ENCODE results near the gene HCN2. TPM values are rescaled to one million over a fixed set of nuclear protein-coding genes. Genes with fewer than 3 reads are reported as not detected.

Gene HCN2
- total and polyA plus RNA-seq, 8 donors = 0.12 to 0.82 (median 0.21) TPM

GRCh38 chr19:639253-640160 lies 49.8 kb downstream of the HCN2 start, which contains the start of gene FGF22:
TSS of gene FGF22 (plus strand) at chr19:639879. CDS start at chr19:639926, 47 bp downstream.
- Histone ChIP-seq H3K27me3 (no peaks in the 10 kb centered on the region), H3K9me3 (no peaks in the 10 kb centered on the region), H3K4me1 (no peaks in the 10 kb centered on the region), H3K27ac (no peak within 1 kb of the TSS), H3K36me3 (no peaks in the 10 kb centered on the region), H3K4me3 (peak within 1 kb of the TSS in 2 of 4 donors; percentile 18 to 44)
- ATAC-seq = peak; percentile 93 to 98 (median 96)
- 6 to 12% methylated on average over 56 to 109 of the region's 109 CpGs for WGBS, 2 donors
- intact Hi-C loops (cut with DNase I) = no loop called here
- no peak for TF ChIP-seq CTCF (IDR thresholded peaks at IDR 0.05)
- peak; percentile 89 to 99 (median 94) for DNase-seq
- no peak for FAIRE-seq

GRCh38 chr19:640161-640558 lies 50.5 kb downstream of the HCN2 start:
- Histone ChIP-seq H3K4me3 (peak overlapping the region in 2 of 4 donors; percentile 18 to 44), H3K27ac (no peak overlapping the region)

GRCh38 chr19:640606-641189 lies 51.0 kb downstream of the HCN2 start:
- DNase-seq = peak in 1 of 6 donors; percentile 78
- intact Hi-C loops (cut with DNase I) = no loop called here
- Histone ChIP-seq H3K4me1 (no peaks in the 10 kb centered on the region), H3K27ac (no peak overlapping the region), H3K9me3 (no peaks in the 10 kb centered on the region), H3K36me3 (no peaks in the 10 kb centered on the region), H3K4me3 (no peak overlapping the region), H3K27me3 (no peaks in the 10 kb centered on the region)
- 86 to 88% methylated on average over 26 to 31 of the region's 31 CpGs for WGBS, 2 donors
- no peak for ATAC-seq
- no peak for FAIRE-seq
- no peak for TF ChIP-seq CTCF (IDR thresholded peaks at IDR 0.05)

More at GRCh38 chr19:640161-640558, 50.5 kb downstream of the HCN2 start:
- ATAC-seq (no peak), DNase-seq (peak in 1 of 6 donors; percentile 82), FAIRE-seq (no peak)
- WGBS, 2 donors = 50 to 54% methylated on average over 16 to 25 of the region's 25 CpGs
- intact Hi-C loops (cut with DNase I) = no loop called here
- Histone ChIP-seq H3K27me3 (no peaks in the 10 kb centered on the region), H3K9me3 (no peaks in the 10 kb centered on the region), H3K4me1 (no peaks in the 10 kb centered on the region), H3K36me3 (no peaks in the 10 kb centered on the region)
- TF ChIP-seq CTCF (IDR thresholded peaks at IDR 0.05) = no peak

GRCh38 chr19:641702-642101 lies 52.0 kb downstream of the HCN2 start:
- intact Hi-C loops (cut with DNase I) = no loop called here
- TF ChIP-seq CTCF (IDR thresholded peaks at IDR 0.05) = no peak
- DNase-seq (peak in 1 of 6 donors; percentile 72), FAIRE-seq (no peak), ATAC-seq (no peak)
- Histone ChIP-seq H3K9me3 (no peaks in the 10 kb centered on the region), H3K4me1 (no peaks in the 10 kb centered on the region), H3K36me3 (peaks cover 0 to 4% (median 3%) of the 10 kb centered on the region in 3 donors), H3K4me3 (no peak overlapping the region), H3K27ac (no peak overlapping the region), H3K27me3 (no peaks in the 10 kb centered on the region)
- 84 to 85% methylated on average over 17 of the region's 17 CpGs for WGBS, 2 donors

All from pancreas (tissue), 10 donors.